Effector CD8-positive, alpha-beta T cell (primary cell): ENCODE data around the gene GORASP1.
A peak's percentile ranks its signal among the peaks of the same experiment; 100 is the strongest.
"Not testable (repeated sequence)": the region's sequence is repeated elsewhere in the genome, so short reads cannot be mapped to it uniquely, and the experiment has no call there.

Source experiments
- DNase-seq: peaks from one replicate; lab custom pipeline; 2025; lab: John Stamatoyannopoulos, UW

GORASP1 gene

GRCh38 chr3:39064646-39065045, 42.8 kb downstream of the GORASP1 start:
- DNase-seq = no peak

DNA sequence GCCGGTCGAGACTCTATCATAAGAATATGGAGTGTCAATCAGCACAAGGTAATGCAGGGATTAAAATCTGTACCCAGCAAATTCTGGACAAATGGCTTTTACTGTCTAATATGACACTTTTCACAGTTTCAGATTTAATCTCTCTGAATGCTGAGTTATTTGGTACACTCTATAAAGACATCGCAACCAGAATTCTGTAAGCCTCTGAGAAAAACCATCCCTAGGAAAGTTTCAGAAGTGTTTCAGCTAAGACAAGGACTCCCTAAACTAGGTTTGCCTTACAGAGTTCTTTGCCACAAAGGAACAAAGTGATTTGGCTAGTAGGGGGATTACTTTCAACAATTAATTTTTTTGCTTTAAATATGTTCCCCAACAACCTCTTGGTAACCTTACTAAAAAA, 44.3 kb downstream of the GORASP1 start:
- no peak for DNase-seq

- DNase-seq = no peak
These were observed 45.2 kb downstream of the GORASP1 start for GRCh38 chr3:39062180-39062579.

DNA sequence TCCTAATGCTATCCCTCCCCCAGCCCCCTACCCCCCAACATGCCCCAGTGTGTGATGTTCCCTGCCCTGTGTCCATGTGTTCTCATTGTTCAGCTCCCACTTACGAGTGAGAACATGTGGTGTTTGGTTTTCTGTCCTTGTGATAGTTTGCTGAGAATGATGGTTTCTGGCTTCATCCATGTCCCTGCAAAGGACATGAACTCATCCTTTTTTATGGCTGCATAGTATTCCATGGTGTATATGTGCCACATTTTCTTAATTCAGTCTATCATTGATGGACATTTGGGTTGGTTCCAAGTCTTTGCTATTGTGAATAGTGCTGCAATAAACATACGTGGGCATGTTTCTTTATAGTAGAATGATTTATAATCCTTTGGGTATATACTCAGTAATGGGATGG, 46.2 kb downstream of the GORASP1 start:
- DNase-seq = not testable (repeated sequence)

- DNase-seq = no peak
These were observed 51.3 kb downstream of the GORASP1 start for GRCh38 chr3:39056151-39056550.

GRCh38 chr3:39053696-39054095, 53.7 kb downstream of the GORASP1 start:
- DNase-seq = no peak

- no peak for DNase-seq
These were observed 54.8 kb downstream of the GORASP1 start for GRCh38 chr3:39052583-39052982.

DNA sequence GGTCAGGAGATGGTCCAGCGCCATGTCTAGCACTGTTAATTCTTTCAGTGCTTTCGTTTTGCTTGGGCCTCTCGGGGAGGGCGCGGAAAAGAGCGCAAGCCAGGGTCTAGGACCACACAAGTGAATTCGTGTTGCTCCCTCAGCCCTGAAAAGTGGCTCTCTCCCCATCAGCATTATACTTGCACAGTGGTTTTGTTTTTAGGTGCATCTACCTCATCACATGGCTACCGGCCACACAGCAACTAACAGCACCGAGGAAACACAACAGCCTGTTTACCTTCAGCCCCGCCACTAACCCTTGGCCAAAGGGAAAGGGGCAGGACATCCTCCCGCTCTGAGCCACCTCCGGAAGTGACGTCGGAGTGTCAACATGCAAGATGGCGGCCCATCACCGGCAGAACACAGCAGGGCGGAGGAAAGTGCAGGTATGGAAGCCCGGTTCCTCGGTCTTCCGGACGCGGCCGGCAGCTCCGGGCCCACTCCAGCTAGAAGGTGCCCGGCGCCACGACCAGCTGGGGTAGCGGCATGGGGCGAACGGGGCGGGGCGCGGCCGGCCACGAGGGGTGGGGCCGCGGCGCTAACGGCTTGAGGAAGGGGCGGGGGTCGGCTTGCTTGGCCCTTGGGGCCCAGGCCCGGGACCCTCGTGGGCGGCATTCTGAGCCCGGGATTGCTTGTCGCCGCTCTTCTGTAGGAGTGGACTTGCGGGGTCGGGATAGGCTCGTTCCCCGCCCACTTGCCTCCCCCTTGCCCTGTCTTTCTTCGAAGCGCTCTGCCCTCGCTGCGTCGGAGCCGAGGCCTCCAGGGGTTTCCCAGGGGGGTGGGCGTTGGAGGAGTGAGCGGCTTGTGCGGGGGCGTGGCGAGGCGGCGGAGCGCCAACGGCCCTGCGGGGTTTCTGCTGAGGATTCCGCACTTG, 55.5 kb downstream of the GORASP1 start, which contains the start of the genes SCN11A and WDR48:
Gene SCN11A, minus strand, starts transcription at position 296 of the 913 bp plus-strand sequence. CDS start 101,582 bp downstream, outside the sequence.
Gene WDR48, plus strand, starts transcription at position 368 of the 913 bp plus-strand sequence. Its CDS starts 10 bp downstream, at position 378.
- peak; percentile 84 for DNase-seq

DNA sequence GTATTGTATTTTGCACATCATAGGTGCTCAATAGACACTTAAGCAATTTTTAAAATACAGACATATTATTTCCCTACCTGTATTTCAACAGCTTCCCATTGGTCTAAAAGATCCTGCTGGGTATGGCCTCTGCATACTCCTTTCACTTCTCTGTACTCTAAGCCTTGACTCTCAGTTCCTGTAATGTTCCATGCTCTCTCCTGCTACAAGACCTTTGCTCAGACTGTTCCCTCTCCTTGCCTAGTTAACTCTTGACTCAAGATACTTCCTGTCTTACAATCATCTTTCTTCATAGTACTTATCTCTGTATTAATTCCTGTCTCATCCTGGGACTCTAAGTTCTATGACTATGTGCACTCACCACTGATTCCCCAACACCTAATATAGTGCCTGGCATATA, 57.4 kb downstream of the GORASP1 start:
- no peak for DNase-seq
